SK-MEL-5 (cell line): ENCODE data around the gene NCAN. TPM values are rescaled to one million over a fixed set of nuclear protein-coding genes. Genes with fewer than 3 reads are reported as not detected.
"Not testable (repeated sequence)": the region's sequence is repeated elsewhere in the genome, so short reads cannot be mapped to it uniquely, and the experiment has no call there.

Experiments
- DNase-seq: peaks from one replicate; pipeline ENCODE4 v3.0.0-alpha.2; 2016; ENCODE audit warnings: low read depth, low spot score
- in situ Hi-C: cut with HindIII; loops from 2 replicates; pipeline ENCODE4 v1.10.0; 2016; ENCODE audit warnings: low sequenced_read_pairs, high pct_unique_total_duplicates, low pct_unique_long_range_greater_than_20kb
- polyA plus RNA-seq, 2 experiments: library from polyadenylated mRNA; depleted of rRNA; stranded (reverse); fragments of >200 nt; gene quantifications; 2 replicates each; pipeline ENCODE4 v1.2.3, GENCODE V29; 2015
- total RNA-seq: library from RNA; depleted of rRNA; stranded (reverse); fragments of >200 nt; shearing (Covaris generic); gene quantifications from 2 replicates; pipeline ENCODE4 v1.2.3, GENCODE V29; 2014; rRNA removed

The NCAN gene
- total RNA-seq = not detected in 2 replicates
- 0.04 and 0.25 TPM in 2 replicates for polyA plus RNA-seq (2015; cell fraction: cytosol; rRNA removed)
- not detected in 2 replicates for polyA plus RNA-seq (2015; cell fraction: nucleus; rRNA removed)

GRCh38 chr19:19211499-19212420 is at the start of gene NCAN:
Gene NCAN (plus strand): TSS chr19:19211958. CDS start chr19:19216954, 4,996 bp downstream.
- in situ Hi-C loops = no loop called here
- no peak for DNase-seq

DNA sequence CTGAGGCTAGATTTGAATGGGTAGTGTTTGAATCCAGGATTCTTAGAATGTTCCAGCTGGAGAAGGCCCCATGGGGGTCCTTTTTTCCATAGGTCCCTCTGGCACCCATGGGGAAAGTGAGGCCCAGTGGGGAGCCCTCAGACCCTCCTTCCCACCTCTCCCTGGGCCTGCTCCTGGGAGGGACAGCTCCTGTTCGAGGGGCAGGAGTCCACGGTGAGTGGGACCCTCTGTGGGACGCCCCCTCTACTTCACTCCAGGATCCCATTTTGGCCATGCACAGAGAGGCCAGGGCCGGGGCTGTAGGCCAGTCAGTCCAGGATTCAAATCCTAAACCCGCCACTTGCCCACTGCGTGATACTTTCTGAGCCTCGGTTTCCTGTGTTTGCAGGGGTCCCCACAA is 49.3 kb upstream of the NCAN start:
- no peak for DNase-seq
- in situ Hi-C loops = no loop called here

DNA sequence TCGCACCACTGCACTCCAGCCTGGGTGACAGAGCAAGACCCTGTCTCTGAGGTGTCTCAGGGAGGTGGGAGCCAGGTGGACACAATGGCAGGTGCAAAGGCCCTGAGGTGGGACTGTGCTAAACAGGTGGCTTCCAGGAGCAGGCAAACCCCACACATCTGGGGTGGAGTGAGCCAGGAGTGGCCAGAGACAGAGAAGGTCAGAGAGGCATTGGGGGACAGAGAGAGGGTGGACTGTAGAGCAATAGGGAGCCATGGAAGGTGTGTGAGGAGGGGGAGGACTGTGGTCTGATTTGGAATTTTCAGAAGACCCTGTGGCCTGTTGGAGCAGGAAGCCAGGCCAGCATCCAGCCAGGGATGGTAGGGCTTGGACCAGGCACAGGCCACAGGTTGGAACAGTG is 46.4 kb upstream of the NCAN start:
- DNase-seq = no peak
- in situ Hi-C loops = no loop called here

DNA sequence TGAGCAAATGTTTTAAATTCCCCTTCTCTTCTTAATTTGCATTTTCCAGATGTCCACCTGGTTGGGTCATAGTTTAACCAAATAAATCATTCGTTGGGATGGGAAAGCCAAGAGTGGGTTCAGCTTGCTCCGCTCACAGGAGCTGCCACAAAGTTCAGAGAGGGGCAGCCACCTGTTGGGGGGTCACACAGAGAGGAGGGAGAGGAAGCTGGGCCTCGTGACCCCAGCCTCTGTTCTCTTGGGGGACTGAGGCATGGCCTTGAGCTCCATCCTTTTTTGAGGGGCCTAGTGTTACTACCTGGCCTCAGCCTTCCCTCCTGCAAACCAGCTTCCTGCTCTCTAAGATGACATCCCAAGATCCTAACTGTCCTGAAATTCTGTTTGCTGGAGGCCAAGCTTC is 44.1 kb upstream of the NCAN start:
- DNase-seq = no peak
- in situ Hi-C loops = no loop called here

- in situ Hi-C loops = no loop called here
These were observed 42.3 kb upstream of the NCAN start for GRCh38 chr19:19169236-19170052.

GRCh38 chr19:19170053-19170872 is 41.5 kb upstream of the NCAN start, which contains the start of gene MEF2B:
Gene MEF2B (minus strand): TSS chr19:19170263. CDS start chr19:19150735, 19,528 bp downstream.
- in situ Hi-C loops = no loop called here
- peak; percentile 28 for DNase-seq

More at GRCh38 chr19:19169236-19170052, 42.3 kb upstream of the NCAN start:
- no peak for DNase-seq

DNA sequence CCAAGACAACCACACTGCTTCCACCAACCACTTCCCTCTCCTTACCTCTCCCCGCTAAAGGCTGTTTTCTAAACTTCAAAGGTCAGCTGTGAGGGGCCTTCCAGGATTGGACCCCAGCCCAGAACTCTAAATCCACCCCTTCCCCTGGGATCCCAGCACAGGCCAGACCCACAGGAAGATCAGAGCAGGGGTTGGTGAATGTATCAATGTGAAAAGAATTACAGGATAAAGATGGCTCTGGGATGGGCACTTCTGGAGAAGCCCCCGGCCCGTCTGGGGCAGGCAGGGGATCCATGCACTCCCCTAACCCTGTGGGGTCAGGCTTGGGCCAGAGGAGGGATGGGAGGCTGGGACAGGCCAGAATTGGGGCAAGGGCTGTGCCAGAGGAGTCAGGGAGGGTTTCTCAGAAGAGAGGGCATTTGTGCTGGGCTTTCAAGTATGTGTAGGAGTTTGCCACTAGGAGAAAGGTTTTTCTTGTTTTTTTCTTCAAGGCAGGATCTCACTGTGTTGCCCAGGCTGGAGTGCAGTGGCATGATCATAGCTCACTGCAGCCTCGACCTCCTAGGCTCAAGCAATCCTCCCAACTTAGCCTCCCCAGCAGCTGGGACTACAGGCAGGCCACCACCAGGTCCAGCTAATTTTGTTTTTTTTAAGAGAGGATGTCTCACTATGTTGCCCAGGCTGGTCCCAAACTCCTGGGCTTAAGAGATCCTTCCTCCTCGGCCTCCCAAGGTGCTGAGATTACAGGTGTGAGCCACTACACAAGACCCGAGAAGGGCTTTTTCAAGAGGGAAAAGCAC is 40.7 kb upstream of the NCAN start:
- no peak for DNase-seq
- in situ Hi-C loops = no loop called here

GRCh38 chr19:19171821-19172532 is 39.8 kb upstream of the NCAN start:
- in situ Hi-C loops = no loop called here
- DNase-seq = no peak

- in situ Hi-C loops = not testable (repeated sequence)
These were observed 38.5 kb upstream of the NCAN start for GRCh38 chr19:19173243-19173642.

DNA sequence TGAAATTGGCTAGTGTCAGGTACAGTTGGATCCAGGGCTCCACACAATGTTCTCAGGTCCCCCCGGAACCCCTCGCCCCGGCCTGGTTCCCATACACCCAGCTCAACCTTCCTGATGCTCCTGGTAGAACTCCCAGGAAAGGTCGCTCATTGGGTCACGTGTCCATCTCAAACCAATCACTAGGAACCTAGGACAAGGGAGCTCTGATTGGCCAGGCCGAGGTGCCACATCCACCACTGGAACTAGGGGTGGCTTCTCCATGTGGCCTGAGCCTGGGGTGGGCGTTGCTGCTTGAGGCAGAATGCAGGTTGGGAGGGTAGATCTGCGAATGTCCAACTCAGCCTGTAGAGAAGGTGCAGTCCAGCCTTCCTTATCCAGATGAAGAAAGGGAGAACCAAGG is 34.8 kb upstream of the NCAN start:
- in situ Hi-C loops = no loop called here
- DNase-seq = peak; percentile 30

More at GRCh38 chr19:19173243-19173642, 38.5 kb upstream of the NCAN start:
- DNase-seq = not testable (repeated sequence)

DNA sequence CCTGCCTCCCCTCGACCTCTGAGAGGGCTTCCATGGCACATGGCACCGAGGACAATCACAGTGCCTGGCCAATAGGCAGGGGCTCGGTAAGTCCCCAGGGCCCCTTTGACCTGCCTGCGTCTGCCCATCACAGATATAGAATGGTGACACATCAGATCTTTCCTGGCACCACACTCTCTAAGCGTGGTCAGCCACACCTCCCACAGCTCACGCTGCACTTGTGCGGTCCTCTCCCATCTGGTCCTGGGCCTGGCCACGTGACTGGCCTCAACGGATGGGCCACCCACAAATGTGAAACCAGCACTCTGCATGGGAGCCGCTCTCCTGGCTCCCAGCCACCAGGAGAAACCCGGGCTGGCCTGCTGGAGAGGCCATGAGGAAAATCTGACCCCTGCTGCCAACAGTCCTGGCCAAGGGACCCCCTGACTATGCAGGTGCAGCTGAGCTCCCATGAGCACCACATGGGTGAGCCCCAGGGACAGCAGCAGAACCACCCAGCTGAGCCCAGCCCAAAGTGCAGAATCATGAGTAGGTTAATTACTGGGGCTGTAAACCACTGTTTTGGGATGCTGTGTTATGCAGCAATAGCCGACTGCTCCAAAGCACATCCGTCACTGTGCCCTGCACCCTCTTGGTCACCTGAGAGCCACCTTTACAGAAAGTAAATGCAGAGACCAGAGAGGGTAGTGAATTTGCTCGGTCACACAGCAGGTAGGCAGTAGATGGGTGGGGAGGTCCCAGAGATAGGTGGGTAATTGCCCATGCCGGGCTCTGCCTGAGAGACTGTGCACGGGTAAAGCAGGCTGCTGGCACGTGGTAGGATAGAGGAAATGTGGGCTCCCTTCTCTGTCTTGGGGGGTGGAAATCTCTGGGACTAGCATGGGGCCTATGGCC is 32.0 kb upstream of the NCAN start:
- in situ Hi-C loops = no loop called here
- no peak for DNase-seq

GRCh38 chr19:19181488-19181998 is 30.2 kb upstream of the NCAN start:
- in situ Hi-C loops = no loop called here
- DNase-seq = no peak

GRCh38 chr19:19185853-19186740 is 25.7 kb upstream of the NCAN start:
- DNase-seq = peak; percentile 66
- in situ Hi-C loops = no loop called here

DNA sequence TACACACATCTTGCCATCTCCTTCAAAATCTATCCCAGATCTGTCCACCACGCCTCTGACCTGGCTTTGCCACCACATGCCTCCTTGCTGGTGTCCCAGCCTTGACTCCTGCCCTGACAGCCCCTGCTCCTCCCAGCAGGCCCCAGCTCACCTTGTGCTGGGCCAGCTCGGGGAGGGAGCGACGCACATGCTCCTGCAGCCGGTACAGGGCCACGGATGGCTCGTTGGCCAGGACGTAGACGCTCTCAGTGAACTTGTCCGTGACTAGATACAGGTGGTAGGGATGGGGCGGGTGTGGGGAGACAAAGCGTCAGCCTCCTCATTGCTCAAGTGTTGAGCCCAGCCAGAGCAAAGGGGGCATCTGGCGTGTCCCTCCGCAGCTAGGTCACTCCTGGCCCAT is 25.0 kb upstream of the NCAN start:
- DNase-seq = no peak
- in situ Hi-C loops = no loop called here
